MM.1S (cell line): ENCODE measurements around the gene SEPTIN7.

ENCODE experiments used
- DNase-seq: peaks from one replicate; pipeline ENCODE4 v3.0.0-alpha.2; 2015
- H2AFZ ChIP-seq: fragments of 300-600 bp; sonication (generic); 2 replicates; pipeline ENCODE4 v1.6.0; 2016; ENCODE audit warnings: antibody characterized with exemption, low read length
- H3F3A ChIP-seq: fragments of 300-600 bp; sonication (generic); 2 replicates; pipeline ENCODE4 v1.6.1; 2016; ENCODE audit warnings: mild to moderate bottlenecking, antibody characterized with exemption, low read length, moderate library complexity, mixed read lengths; ENCODE audit not compliant: insufficient read depth
- H3K27ac ChIP-seq: fragments of 300-600 bp; sonication (generic); 2 replicates; pipeline ENCODE4 v1.5.1; 2016; ENCODE audit warnings: mild to moderate bottlenecking, low read length
- H3K27me3 ChIP-seq: fragments of 300-600 bp; sonication (generic); replicated peaks from 2 replicates; pipeline ENCODE4 v1.6.0; 2016; ENCODE audit warnings: low read length; ENCODE audit not compliant: insufficient read depth
- H3K36me3 ChIP-seq: fragments of 300-600 bp; sonication (generic); replicated peaks from 2 replicates; pipeline ENCODE4 v1.6.1; 2016; ENCODE audit warnings: mild to moderate bottlenecking, low read length, mixed read lengths; ENCODE audit not compliant: insufficient read depth
- H3K4me1 ChIP-seq: fragments of 300-600 bp; sonication (generic); 2 replicates; pipeline ENCODE4 v1.6.1; 2016; ENCODE audit warnings: low read length, mixed read lengths
- H3K4me2 ChIP-seq: fragments of 300-600 bp; sonication (generic); 2 replicates; pipeline ENCODE4 v1.6.0; 2016; ENCODE audit warnings: low read depth, low read length
- H3K4me3 ChIP-seq: fragments of 300-600 bp; sonication (generic); 2 replicates; pipeline ENCODE4 v1.5.1; 2016; ENCODE audit warnings: low read length, mixed read lengths
- H3K79me2 ChIP-seq: fragments of 300-600 bp; sonication (generic); 2 replicates; pipeline ENCODE4 v1.6.1; 2016; ENCODE audit warnings: mixed run types, low read length, mixed read lengths
- H3K9ac ChIP-seq: fragments of 300-600 bp; sonication (generic); 2 replicates; pipeline ENCODE4 v1.6.1; 2016; ENCODE audit warnings: low read length, mixed read lengths
- H3K9me2 ChIP-seq: fragments of 300-600 bp; sonication (generic); replicated peaks from 2 replicates; pipeline ENCODE4 v1.6.1; 2016; ENCODE audit warnings: mild to moderate bottlenecking, low read length, mixed read lengths; ENCODE audit not compliant: insufficient read depth
- H3K9me3 ChIP-seq: fragments of 300-600 bp; sonication (generic); replicated peaks from 2 replicates; pipeline ENCODE4 v1.6.1; 2016; ENCODE audit warnings: mild to moderate bottlenecking, low read length, mixed read lengths; ENCODE audit not compliant: insufficient read depth
- H4K20me1 ChIP-seq: fragments of 300-600 bp; sonication (generic); 2 replicates; pipeline ENCODE4 v1.6.1; 2016; ENCODE audit warnings: mild to moderate bottlenecking, low read length, moderate library complexity, mixed read lengths; ENCODE audit not compliant: insufficient read depth
- CTCF ChIP-seq: fragments of 300-600 bp; sonication (generic); IDR thresholded peaks from 2 replicates; pipeline ENCODE4 v1.5.1; 2016; ENCODE audit warnings: antibody characterized with exemption, low read length, mixed read lengths
- EZH2 ChIP-seq: fragments of 300-600 bp; sonication (generic); optimal IDR thresholded peaks from 2 replicates; pipeline ENCODE3; 2017; ENCODE audit warnings: low read depth, mild to moderate bottlenecking, antibody characterized with exemption, low read length, mixed read lengths
- EZH2phosphoT487 ChIP-seq: fragments of 300-600 bp; sonication (generic); IDR thresholded peaks from 2 replicates; pipeline ENCODE4 v1.6.1; 2018; ENCODE audit warnings: antibody characterized with exemption, low read length

The SEPTIN7 gene

GRCh38 chr7:35800718-35801391, at the start of gene SEPTIN7:
SEPTIN7 (plus strand) TSS chr7:35801057; CDS start chr7:35801210, 153 bp downstream.
- Histone ChIP-seq H3K4me2 (peak within 1 kb of the TSS; percentile 92), H3K36me3 (no peaks in the 10 kb centered on the region), H3K9ac (peak within 1 kb of the TSS; percentile 94), H2AFZ (peak within 1 kb of the TSS; percentile 96), H3K79me2 (peaks cover 45% of the 10 kb centered on the region), H3K4me1 (peaks cover 23% of the 10 kb centered on the region), H3K27ac (peak within 1 kb of the TSS; percentile 92), H3K9me3 (no peaks in the 10 kb centered on the region), H4K20me1 (peaks cover 25% of the 10 kb centered on the region), H3K27me3 (no peaks in the 10 kb centered on the region), H3K9me2 (no peaks in the 10 kb centered on the region), H3K4me3 (peak within 1 kb of the TSS; percentile 91), H3F3A (peaks cover 24% of the 10 kb centered on the region; the same call in 1 of the 2 replicates)
- TF ChIP-seq EZH2phosphoT487, result no peak
- DNase-seq, result peak; percentile 99

GRCh38 chr7:35752742-35753141, 48.1 kb upstream of the SEPTIN7 start:
- Histone ChIP-seq H3K4me1 (0 out of 2 replicates have a peak, but pooled peaks cover 3% of the 10 kb centered on the region), H3K4me3 (no peak overlapping the region), H4K20me1 (no peaks in the 10 kb centered on the region), H3K27ac (no peak overlapping the region), H3K9me2 (no peaks in the 10 kb centered on the region), H3K9ac (no peak overlapping the region), H3K4me2 (no peak overlapping the region), H3K9me3 (no peaks in the 10 kb centered on the region), H2AFZ (no peak overlapping the region), H3F3A (no peaks in the 10 kb centered on the region), H3K79me2 (no peaks in the 10 kb centered on the region), H3K27me3 (no peaks in the 10 kb centered on the region), H3K36me3 (no peaks in the 10 kb centered on the region)
- TF ChIP-seq EZH2phosphoT487 (no peak), CTCF (no peak), EZH2 (no peak)
- no peak for DNase-seq

- no peak for DNase-seq
- Histone ChIP-seq H3K9me2 (no peaks in the 10 kb centered on the region), H3K36me3 (no peaks in the 10 kb centered on the region), H3F3A (no peaks in the 10 kb centered on the region), H3K27ac (no peak overlapping the region), H3K9ac (no peak overlapping the region), H3K27me3 (no peaks in the 10 kb centered on the region), H3K4me3 (no peak overlapping the region), H3K4me2 (no peak overlapping the region), H4K20me1 (no peaks in the 10 kb centered on the region), H3K79me2 (no peaks in the 10 kb centered on the region), H2AFZ (no peak overlapping the region), H3K9me3 (no peaks in the 10 kb centered on the region), H3K4me1 (0 out of 2 replicates have a peak, but pooled peaks cover 3% of the 10 kb centered on the region)
- TF ChIP-seq EZH2 (no peak), CTCF (no peak), EZH2phosphoT487 (no peak)
Measured at GRCh38 chr7:35753761-35754603, 46.9 kb upstream of the SEPTIN7 start.
